Ramos (cell line): Measurements from ENCODE around the gene GDAP2.

ENCODE experiments used
- in situ Hi-C: fragments of 300-500 bp; cut with MboI; formaldehyde crosslinking; loops from one replicate; pipeline ENCODE4 v1.14.3; 2022; ENCODE audit warnings: low sequenced_read_pairs; ENCODE audit not compliant: unreplicated experiment

GDAP2 gene

GRCh38 chr1:117904485-117904884 lies 24.9 kb downstream of the GDAP2 start:
- in situ Hi-C loops, result no loop called here

- in situ Hi-C loops, result no loop called here
Observed at GRCh38 chr1:117902944-117903343, 26.5 kb downstream of the GDAP2 start.

GRCh38 chr1:117899801-117900200 lies 29.6 kb downstream of the GDAP2 start:
- in situ Hi-C loops, result no loop called here

- in situ Hi-C loops, result no loop called here
Observed at GRCh38 chr1:117897551-117897950, 31.9 kb downstream of the GDAP2 start.

GRCh38 chr1:117895482-117896114 lies 33.8 kb downstream of the GDAP2 start:
- in situ Hi-C loops, result no loop called here

- in situ Hi-C loops, result no loop called here
Observed at GRCh38 chr1:117894078-117894477, 35.3 kb downstream of the GDAP2 start.

GRCh38 chr1:117892512-117892911 lies 36.9 kb downstream of the GDAP2 start:
- in situ Hi-C loops, result no loop called here

GRCh38 chr1:117890452-117890851 lies 39.0 kb downstream of the GDAP2 start:
- in situ Hi-C loops, result no loop called here

- in situ Hi-C loops, result no loop called here
Observed at GRCh38 chr1:117886101-117886795, 43.2 kb downstream of the GDAP2 start.

- in situ Hi-C loops, result no loop called here
Observed at GRCh38 chr1:117883616-117884015, 45.8 kb downstream of the GDAP2 start.

- in situ Hi-C loops, result no loop called here
Observed at GRCh38 chr1:117879284-117879683, 50.1 kb downstream of the GDAP2 start.

GRCh38 chr1:117877823-117878222 lies 51.6 kb downstream of the GDAP2 start:
- in situ Hi-C loops, result no loop called here

- in situ Hi-C loops, result no loop called here
Observed at GRCh38 chr1:117871013-117871412, 58.4 kb downstream of the GDAP2 start.

- in situ Hi-C loops, result no loop called here
Observed at GRCh38 chr1:117861694-117862093, 67.7 kb downstream of the GDAP2 start.

- in situ Hi-C loops, result no loop called here
Observed at GRCh38 chr1:117860896-117861610, 68.4 kb downstream of the GDAP2 start.

GRCh38 chr1:117859901-117860300 lies 69.5 kb downstream of the GDAP2 start:
- in situ Hi-C loops, result no loop called here

- in situ Hi-C loops, result no loop called here
Observed at GRCh38 chr1:117857418-117857817, 72.0 kb downstream of the GDAP2 start.

- in situ Hi-C loops, result no loop called here
Observed at GRCh38 chr1:117852853-117853553, 76.4 kb downstream of the GDAP2 start.

- in situ Hi-C loops, result no loop called here
Observed at GRCh38 chr1:117851687-117852086, 77.7 kb downstream of the GDAP2 start.

GRCh38 chr1:117846674-117847425 lies 82.6 kb downstream of the GDAP2 start:
- in situ Hi-C loops, result no loop called here
